Ammon's horn (tissue), 1 donor: ENCODE data around the gene FRY.

Experiments
- DNase-seq: peaks from one replicate; pipeline ENCODE4 v3.0.0-alpha.2; 2016; ENCODE audit warnings: low spot score

The FRY gene

DNA sequence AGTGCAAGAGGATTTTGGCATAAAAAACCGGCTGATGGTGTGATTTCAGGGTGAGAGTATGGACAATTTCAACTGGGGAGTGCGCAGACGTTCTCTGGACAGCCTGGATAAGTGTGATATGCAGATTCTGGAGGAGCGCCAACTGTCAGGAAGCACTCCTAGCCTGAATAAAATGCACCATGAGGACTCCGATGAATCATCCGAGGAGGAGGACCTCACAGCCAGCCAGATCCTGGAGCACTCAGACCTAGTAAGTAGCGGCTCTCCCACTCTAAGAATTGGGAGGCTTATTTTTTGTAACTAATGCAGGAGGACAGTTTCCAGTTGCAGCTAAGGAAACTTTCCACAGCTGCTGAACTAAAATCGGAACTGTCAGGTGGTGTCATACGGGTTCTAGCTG lies 230.0 kb downstream of the FRY start:
- peak; percentile 61 for DNase-seq

DNA sequence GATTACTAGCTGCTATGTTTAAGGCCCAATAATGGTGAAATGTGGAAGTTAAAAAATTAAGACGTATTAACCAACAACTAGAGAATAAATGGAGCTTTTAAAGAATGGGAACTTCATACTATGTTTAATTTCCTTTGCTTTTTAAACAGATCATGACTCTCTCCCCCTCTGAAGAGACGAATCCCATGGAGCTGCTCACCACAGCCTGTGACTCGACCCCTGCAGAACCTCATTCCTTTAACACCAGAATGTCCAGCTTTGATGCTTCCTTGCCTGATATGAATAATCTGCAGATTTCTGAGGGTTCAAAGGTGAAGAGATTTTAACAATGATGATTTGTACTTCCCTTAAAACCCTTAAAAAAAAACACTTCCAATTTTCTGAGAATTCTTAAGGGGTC lies 230.6 kb downstream of the FRY start:
- no peak for DNase-seq

DNA sequence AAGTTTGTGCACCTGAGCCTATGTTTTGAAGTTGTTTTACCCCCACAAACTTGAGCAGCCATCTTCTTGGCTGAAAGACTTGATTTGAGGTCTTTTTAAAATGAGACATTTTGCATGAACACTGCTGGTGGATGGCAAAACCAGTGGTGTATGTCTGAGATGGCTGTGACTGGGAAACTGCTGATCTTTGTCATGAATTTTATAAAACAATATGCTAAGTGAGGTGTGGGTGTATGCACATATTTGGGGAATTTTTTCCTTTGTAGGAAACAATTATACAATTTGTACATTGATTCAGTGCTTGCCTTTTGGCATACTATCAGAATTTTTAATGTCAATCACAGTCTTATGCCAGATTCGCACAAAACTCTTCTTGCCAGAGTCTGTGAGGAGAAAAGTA lies 231.0 kb downstream of the FRY start:
- no peak for DNase-seq

DNA sequence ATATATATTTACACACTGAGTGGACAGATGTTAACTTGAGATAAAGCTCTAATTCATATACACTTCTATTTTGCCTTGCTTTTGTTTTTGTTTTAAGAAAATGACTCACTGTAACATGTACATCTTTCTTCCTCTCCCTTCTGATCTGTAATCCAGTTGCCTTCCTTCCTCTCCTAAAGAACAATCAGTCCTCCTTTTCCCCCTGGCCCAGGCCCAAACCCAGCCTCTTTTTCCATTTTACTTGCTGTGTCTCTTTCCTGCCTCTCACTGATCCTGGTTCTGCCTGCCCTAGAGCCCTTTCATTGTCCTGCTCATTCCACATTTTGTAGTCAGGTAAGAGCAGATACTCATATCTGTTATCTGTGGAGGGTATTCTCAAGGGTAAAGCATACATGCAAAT lies 232.8 kb downstream of the FRY start:
- no peak for DNase-seq

DNA sequence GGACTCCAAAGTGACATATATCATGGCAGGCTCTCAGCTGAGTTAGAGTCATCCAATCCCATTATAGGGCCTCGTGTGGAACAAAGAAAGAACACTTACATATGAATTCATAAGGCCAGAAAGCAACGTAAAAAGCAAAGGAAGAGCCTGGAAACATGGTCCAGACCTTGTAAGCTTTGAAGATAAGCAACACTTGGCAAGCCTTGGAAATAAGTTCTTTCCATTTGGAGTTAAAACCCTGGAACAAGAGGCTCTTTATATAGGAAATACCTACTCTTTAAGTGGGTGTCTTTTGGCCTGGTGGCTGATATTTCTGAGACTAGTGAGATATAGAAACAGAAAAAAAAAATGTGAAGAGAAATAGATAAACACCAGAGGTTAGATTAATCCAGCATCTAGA lies 234.2 kb downstream of the FRY start:
- DNase-seq = no peak

DNA sequence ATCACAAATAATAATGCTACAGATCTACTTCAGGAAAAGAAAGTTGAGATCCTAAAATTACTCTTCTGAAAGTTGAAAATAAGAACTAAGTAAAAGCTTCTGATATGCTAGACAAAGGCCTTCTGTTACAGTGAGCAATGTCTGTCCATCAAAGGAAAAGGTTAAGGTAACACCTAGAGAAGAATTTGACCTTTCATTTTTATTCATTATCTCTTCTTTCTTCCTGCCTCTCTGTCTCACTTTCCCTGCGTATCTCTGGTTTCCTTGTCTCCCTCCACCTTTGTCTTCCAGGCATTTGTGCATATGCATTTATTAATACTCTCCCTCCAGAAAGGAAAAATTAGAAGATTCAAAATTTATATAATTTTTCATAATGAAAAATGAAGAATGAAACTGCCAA lies 234.6 kb downstream of the FRY start:
- no peak for DNase-seq

DNA sequence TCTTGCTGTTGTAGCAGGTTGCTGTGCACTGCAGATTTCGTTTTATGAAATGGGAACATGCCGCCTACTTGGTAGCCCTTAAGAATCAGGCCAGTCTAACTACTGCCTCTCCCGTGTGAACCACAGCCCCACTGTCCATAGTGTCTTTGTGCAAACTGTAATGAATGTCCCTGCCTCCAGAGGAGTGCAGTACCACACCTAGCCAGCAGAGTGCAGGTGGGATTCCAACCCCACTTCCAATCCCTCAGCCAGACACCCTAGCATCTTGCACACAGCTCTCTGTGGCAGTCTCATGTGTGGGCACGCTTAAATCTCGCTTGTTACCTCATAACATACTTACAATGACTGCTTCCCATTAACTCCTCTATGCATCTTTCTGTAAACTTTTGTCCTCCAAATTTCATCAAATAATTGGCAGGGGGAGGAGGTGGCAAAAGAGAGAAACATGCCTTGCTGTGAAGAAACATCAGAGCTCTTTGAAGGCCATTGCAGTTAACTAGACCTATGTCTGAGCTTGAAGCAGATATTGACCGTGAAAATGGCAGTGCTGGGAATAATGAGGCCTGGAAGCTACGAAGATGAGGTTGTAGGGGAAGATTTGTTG lies 236.4 kb downstream of the FRY start:
- no peak for DNase-seq

DNA sequence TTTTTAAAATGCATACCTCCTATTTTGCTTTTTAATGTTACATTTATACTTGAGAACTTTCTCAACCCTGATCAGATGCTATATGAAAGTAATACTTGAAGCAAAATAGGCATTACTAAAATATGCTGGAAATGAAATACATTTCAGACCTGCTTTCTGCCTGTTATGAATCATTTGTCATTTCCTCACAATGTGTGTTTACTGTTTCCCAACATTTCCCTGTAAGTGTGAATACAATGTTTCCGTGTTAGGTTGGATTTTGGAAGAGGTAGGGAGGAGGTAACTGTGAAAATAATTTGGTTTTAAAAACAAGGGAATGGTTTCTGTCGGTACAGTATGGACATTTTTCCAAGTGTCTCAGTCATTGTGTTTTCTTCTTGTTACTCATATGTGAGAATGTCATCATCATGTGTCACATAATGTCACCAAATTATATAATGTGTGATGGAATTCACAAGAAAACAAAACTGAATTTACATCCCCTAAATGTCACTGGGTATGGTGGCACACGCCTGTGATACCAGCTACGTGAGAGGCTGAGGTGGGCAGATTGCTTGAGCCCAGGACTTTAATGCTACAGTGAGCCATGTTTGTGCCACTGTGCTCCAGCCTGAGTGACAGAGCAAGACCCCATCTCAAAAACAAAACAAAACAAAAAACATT lies 240.6 kb downstream of the FRY start:
- peak; percentile 16 for DNase-seq

DNA sequence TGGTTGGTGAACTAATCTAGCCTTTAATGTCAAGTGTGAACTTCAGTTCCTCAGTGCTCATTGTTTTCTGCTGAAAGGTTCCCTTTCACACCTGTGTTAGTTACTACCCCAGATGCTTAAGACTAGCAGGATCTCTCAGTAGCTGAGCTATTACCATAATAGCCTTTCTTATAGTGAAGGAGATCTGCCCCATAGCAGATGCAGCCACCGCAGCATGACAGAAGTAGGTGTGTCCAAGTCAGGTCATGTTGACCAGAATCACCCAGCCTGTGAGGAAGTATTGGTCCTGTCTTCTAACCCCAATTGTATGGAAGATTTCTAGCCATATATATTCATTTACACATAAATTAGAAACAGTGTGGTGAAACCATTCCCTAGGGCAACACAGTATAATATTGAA lies 246.3 kb downstream of the FRY start:
- no peak for DNase-seq

DNA sequence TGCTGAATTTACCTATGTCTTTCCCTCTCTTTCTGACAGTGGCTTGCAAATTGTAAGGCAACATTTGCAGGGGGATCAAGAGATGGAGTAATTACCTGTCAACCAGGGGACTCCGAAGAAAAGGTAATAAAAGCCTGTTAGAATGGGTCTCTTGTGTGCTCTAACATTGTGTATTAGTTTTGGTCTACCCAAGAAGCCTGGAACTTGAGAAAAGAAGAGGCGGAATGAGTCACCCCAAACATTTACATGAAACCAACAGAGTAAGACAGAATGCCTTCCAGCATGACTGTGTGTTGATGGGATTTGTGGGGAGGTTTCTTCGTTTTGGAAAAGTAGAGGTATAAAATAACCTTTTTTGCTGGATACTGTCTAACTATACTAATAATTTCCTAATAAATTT lies 246.9 kb downstream of the FRY start:
- DNase-seq = no peak

DNA sequence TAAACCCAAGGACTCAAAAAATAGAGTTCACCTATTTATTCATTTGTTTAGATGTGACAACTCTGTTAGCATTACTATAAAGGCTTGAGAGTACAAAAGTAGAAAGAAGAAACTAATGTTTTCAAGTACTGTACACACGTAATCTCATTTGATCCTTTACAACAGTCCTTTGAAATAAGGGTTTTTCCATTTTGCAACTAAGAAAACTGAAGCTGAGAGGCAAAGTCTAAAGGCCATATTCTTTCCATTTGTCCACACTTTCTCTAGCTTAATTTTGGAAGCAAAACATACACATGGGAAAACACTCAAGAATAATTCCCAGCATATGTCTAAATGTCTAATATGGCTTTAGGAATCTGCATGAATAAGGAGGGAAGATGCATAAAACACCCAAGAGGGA lies 249.5 kb downstream of the FRY start:
- no peak for DNase-seq

DNA sequence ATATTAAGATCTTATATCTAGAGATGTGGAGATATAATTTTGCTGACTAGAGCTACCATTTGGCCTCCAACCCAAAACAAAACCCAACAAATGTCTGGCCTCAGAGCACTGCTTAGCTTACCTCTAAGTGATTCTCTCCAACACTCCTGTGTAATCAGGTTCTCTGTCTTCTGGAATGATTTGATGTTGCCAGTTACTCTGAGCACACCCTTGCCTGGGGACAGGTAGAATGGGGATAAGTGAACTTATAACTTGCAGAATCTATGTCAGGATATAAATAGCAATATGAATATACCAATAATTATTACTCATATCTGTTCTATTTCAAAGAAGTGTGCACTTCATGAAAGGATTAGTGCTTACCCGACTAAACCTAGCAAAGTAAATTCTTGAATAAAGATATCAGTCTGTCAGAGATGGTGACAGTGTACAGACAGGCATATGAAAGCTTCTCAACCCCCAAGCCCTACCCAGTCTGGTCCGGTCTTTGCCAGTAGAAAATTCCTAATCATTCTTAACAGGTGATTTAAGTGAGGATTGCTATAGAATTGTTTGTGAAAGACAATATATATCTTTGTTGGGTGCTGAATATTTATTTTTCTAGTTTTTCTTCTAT lies 250.6 kb downstream of the FRY start:
- DNase-seq = no peak

DNA sequence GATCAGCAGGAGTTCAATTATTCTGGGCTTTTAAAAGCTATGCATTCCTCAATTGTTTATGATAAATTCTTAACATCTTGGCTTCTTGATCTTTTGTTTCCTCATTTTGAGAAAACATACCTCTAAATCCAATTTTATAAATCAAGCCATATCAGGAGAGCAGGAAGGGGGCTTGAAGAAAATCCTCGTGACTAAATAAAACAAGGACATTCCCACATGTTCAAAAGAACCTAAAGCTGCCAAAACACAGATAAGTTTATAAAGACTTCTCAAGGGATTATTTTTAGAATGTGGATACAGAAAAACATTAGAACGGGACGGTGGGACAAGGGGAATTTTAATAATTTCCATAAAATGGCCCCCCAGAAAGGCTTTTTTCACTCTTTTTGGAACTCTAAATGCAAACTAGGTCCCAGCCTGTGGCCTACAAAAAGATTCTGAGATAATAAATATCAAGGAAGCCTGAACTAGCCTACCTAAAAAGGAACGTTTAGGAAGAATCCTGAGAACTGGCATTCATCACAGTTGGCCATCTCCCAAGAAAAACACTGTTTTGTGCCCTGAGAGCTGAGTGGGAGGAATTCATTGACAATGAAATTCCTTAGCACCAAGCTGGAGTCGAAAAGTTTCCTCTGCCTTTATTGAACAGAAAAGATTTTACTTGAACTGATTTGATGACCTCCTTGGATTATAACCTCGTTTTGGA lies 253.5 kb downstream of the FRY start:
- peak; percentile 28 for DNase-seq

DNA sequence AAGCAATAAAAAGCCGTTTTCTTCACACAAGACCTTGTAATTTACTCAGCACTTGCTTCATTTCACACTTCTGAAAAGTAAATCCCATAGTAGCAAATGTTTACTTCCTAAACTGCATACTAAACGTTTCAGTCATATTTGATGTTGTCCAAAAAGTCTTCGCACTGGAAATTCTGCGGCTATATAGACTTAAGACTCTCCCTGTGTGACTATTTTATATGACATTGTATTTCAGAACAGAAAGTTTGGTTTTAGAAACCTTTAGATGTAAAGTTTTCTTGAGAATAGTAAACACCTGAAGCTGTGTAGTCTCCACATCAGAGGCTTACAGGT lies 254.0 kb downstream of the FRY start:
- DNase-seq = no peak

DNA sequence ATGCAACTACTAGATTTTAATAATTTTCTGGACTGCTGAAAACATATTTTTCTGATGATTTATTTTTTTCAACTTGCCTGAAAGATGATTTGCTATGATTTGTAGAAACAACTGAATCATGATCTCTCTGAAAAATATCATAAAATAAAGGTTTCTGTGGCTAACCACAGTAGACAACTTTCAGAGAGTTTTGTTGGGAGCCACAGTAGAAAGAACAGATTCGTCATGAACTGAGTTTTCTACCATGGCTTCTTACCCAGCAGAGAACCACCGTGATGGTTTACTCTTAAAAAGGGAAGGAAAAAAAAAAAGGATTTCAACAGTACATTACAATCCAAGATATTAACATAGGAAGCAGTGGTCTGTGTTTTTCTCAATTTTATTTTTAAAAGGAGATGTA lies 265.6 kb downstream of the FRY start:
- DNase-seq = no peak

DNA sequence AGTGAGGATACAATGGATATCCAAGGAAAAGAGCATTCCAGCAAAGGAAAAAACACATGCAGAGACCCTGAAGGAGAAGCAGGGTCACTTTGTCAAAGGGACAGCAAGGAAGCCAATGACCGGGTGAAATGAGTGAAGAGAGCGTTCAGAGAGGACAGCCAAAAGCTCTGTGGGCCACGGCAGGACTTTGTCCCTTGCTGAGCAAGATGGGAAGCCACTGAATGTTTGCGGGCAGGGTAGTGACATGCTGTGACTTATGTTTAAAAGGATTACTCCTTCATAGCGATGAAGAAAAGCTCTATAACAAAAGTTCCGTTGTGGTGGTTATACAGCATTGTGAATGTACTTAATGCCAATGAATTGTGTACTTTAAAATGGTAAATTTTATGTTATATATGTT lies 267.1 kb downstream of the FRY start:
- no peak for DNase-seq

DNA sequence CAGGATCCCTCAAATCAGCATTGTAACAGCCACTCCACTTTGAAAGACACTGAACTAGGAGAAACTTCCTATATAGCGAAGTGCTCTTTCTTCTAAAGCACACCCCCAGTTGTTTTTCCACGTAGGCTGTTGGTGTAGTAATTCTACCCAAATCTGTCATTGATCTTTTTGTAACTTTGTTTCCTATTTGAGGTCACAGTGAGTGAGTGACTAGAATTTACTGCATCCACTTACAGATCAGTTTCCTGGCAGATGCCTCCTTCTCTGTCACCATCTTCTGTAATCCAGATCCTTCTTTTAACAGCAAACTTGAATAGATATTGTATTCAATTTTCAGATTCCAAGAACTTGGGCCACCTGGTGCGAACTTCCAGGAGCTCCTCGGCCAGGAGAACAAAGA lies 268.3 kb downstream of the FRY start:
- no peak for DNase-seq

DNA sequence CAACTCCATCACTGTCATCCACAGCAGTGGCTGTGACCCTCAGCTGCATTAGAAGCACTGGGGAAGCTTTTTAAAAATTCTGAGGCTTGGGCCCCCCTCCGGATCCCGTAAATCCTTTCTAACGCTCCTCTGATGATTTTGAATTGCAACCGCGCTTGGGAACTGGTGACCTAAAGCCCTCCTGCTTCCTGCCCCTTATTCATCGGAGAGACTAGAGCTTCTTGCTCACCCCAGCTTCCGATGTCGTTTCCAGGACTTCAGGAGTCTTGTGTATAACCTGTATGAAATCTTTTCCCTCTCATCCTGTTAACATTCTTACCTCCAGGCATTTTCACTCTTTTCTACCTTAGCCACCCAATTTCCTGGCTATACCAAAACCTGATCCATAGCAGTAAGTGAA lies 268.8 kb downstream of the FRY start:
- no peak for DNase-seq

DNA sequence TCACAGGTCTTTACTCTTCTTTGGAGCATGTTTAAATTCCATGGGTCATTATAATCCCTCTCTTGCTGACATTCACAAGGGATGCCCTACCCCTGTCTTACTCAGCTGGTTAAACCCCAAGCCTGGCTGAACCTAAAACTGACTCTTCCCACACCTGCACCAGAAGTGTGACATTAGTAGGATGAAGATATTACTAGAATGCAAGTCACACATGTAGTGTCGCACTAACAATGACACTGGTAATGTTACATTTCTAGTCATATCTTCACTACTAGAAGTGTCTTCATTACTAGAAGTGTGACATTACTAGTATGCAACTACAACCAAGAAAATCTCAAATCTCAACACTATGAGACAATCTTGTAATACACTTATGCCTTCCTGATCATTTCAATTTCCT lies 269.3 kb downstream of the FRY start:
- DNase-seq = no peak

DNA sequence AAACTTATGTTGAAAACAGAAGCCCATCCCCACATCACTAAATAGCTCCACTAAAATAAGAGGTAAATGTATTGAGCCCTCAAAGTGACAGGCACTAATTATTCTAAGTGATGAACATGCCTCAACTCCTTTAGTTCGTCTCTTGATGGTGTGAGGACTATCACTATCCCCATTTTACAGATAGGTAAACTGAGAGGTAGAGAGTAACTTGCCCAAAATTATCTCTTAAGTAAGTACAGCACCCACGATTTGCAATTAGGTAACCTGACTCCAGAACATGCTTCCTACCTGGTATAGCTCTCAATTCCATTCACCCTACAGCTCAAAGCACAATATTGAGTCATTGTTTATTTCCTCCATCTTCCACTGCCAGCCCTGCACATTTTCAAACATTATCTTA lies 270.9 kb downstream of the FRY start:
- DNase-seq = no peak

DNA sequence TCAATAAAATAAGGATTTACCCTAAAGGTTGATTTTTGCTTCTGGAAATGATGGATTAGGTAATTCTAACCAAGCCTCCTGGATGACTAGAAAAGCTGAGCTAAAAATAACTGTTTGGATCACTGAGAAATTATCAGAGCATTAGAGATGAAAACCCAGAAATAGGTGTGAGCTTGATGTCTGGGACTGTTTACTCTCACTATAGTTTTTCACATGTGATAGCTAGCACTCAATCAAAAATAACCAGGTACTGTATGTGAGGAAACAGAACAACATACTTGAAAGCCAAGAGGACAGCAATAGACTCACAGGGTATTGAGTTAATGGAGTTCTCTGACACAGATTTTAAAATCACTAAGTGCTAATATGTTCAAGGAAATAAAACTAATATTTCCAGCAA lies 274.1 kb downstream of the FRY start:
- DNase-seq = no peak

DNA sequence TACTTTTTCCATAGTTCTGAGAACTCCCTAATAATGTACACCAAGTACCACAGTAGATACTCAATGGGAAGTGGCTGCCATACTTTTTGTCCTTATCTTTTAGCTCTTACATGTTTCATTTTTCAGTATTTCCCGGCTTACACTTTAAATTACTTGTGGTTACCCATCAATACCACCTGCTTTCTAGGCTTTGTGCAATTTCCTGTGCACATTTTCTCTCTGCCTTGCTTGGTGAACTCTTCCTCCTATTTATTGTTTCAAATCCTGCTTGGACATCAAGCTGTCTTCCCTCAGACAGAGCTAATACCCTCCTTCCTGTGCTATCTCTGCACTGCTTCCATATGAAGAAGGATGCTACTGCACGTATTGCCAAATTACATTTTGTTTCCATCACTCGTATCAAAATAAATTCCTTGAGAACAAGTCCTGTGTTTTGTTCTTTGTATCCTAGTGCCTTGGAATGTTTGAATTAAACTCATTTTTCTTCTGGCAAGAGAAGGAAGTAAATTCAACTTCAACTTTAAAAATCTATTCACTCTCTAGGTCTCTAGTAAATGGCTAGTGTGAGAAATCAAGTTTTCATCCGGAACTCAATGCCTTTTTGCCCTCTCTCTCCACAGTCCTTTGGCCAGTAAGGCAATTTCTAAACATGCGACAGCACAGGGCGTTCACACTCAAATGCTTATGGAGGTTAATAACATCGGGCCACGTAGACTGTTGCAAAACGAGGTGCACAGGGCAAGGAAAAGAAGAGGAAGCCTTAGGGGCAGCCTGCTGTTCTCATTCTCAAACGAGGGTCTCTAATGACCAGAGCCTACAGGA lies 277.9 kb downstream of the FRY start:
- DNase-seq = no peak
